Measurements from ENCODE around the gene STAC. TPM values are rescaled to one million over a fixed set of nuclear protein-coding genes. Genes with fewer than 3 reads are reported as not detected.
"Not testable (repeated sequence)": the region's sequence is repeated elsewhere in the genome, so short reads cannot be mapped to it uniquely, and the experiment has no call there.

STAC gene
- total RNA-seq, 2 donors from 2014 or later = 0.24 to 0.78 TPM

DNA sequence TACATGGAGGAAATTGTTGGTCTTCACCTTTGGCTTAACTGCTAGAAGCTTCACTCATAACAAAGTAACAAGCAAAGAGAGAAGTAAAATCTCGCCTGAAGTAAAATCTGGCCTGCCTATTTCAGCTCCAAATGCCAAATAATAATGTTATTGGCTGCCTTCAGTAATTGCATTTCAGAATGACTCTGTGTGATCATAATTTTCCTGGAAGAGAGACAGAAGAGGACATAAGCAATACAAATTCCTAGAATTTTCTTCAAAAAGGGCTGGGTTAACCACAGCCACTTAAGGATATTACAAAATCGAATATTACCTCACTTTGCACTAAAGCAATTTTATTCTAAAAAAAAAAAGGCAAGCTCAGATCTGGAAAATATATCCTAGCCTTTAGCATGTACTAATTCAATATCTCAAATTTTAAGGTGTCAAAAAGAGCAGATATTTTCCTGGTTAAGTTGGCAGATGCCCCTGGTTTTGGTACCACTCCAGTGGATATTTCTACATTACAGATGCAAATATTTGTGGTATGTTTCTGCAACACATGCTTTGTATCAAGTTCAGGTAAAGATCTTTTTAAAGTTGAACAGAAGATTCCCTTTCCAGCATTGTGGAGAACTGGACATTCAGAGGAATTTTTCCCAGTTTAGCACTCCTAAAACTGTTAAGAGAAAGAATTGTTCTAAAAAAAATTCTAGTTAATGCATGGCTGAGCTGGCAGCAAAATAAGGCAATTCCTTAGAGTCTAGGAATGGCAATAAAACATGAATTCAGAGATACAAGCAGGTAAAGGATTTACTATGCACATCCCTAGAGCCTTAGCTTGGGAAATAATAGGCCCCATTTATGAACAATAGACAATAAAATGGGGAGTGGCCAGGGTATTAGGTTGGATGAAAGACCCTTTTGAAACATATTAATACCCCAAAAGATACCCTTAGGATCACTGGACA is 116.7 kb downstream of the STAC start:
- DNase-seq (no peak), ATAC-seq (no peak)
- intact Hi-C loops (cut with DNase I, micrococcal nuclease) = no loop called here

DNA sequence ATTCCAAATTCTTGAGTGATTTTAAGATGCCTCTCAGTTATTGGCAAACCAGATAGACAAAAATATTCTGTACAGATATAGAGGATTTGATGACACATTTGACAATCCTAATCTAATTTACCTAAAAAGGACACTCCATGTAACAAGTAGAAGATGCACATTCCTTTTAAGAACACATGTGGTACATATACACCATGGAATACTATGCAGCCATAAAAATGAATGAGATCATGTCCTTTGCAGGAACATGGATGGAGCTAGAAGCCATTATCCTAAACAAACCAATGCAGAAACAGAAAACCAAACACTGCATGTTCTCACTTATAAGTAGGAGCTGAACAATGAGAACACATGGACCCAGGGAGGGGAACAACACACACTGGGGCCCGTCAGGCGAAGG is 119.7 kb downstream of the STAC start:
- ATAC-seq = not testable (repeated sequence)

GRCh38 chr3:36501616-36502015 is 121.3 kb downstream of the STAC start:
- intact Hi-C loops (cut with DNase I, micrococcal nuclease) = no loop called here
- no peak for ATAC-seq
- DNase-seq = no peak

More for the DNA sequence above, 119.7 kb downstream of the STAC start:
- DNase-seq; intact Hi-C loops (cut with DNase I, micrococcal nuclease): not testable (repeated sequence)

GRCh38 chr3:36505393-36505792 is 125.1 kb downstream of the STAC start:
- DNase-seq = no peak
- no peak for ATAC-seq
- intact Hi-C loops (cut with DNase I, micrococcal nuclease) = no loop called here

GRCh38 chr3:36511791-36512486 is 131.6 kb downstream of the STAC start:
- ATAC-seq = no peak
- no peak for DNase-seq
- intact Hi-C loops (cut with DNase I, micrococcal nuclease) = no loop called here

- no peak for ATAC-seq
- no peak for DNase-seq
- intact Hi-C loops (cut with DNase I, micrococcal nuclease) = no loop called here
Observed at GRCh38 chr3:36512555-36512954, 132.3 kb downstream of the STAC start.

DNA sequence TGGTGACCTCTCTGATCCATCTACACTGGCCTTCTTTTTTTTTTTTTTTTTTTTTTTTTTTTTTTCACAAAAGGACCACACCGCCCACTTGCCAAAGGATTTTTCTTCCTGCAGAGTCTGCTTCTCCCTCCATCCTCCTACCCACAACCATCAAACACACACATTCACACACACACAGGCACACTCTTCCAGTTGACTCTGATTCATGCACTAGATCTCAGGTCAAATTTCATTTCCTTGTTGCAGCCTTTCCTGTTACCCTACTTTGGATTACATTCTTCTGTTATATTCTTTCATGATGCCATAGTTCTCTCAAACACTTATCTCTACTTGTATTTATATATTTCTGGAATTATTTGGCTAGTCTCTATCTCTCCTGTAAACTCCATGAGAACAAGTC is 133.9 kb downstream of the STAC start:
- ATAC-seq = no peak
- intact Hi-C loops (cut with DNase I, micrococcal nuclease) = no loop called here
- DNase-seq = no peak

- intact Hi-C loops (cut with DNase I, micrococcal nuclease) = no loop called here
- DNase-seq (no peak), ATAC-seq (no peak)
Observed at GRCh38 chr3:36519682-36520081, 139.4 kb downstream of the STAC start.

- ATAC-seq = no peak
- DNase-seq = no peak
- intact Hi-C loops (cut with DNase I, micrococcal nuclease) = no loop called here
Observed at GRCh38 chr3:36520241-36521006, 140.1 kb downstream of the STAC start.

GRCh38 chr3:36521007-36521379 is 140.7 kb downstream of the STAC start:
- ATAC-seq = no peak
- no peak for DNase-seq
- intact Hi-C loops (cut with DNase I, micrococcal nuclease) = no loop called here

DNA sequence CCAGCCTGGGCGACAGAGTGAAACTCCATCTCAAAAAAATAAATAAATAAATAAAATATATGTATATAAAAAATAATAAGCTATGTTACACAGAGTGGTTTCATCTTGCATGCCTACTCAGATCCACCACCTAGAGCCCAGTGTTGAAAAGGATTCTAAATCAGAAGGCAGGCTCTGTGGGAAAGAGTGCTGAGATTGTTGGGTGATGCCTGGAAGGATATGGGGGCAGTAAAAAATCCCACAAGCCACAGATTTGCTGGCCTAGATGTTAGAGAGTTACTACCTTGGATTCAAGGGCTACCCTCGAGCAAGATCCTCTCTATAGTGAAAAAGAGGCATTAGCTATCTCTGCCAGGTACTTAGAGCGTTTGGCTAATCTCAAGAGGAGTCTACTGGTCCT is 144.3 kb downstream of the STAC start:
- intact Hi-C loops (cut with DNase I, micrococcal nuclease) = no loop called here
- no peak for DNase-seq
- ATAC-seq = no peak

DNA sequence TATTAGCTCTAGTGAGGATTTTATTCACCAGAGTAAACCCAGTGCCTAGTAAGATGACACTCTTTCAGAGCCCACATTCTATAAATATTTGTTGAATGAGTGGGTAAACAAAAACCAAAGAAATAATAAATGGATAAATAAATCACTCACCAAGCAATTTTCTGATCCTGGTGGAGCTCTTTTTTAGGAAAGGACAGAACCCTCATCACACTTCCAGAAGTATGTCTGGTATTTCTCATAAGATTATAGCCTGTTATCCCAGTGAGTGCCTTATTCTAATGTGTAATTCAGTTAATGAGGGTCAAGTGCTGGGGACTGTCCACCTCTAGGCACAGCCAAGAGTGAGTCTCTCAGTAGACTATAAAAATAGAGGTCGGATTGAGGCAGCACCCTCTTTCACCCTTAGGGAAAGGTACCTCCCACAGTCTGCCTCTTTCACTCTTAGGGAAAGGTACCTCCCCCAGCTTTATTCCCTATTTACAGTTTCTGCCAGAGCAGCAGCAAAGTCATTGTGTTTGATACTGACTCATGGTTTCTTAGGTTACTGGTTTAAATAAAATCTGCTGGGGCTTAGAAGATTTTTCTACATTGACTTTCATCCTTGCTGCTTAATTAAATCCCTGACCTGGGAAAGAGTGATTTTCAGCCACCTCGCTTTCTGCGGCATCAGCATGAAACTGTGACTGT is 145.0 kb downstream of the STAC start:
- intact Hi-C loops (cut with DNase I, micrococcal nuclease) = no loop called here
- no peak for DNase-seq
- ATAC-seq = no peak

GRCh38 chr3:36538136-36538749 is 157.9 kb downstream of the STAC start:
- no peak for DNase-seq
- ATAC-seq = no peak
- intact Hi-C loops (cut with DNase I, micrococcal nuclease) = no loop called here

- intact Hi-C loops (cut with DNase I, micrococcal nuclease) = no loop called here
- ATAC-seq = no peak
- DNase-seq = no peak
Observed at GRCh38 chr3:36540888-36541518, 160.7 kb downstream of the STAC start.

DNA sequence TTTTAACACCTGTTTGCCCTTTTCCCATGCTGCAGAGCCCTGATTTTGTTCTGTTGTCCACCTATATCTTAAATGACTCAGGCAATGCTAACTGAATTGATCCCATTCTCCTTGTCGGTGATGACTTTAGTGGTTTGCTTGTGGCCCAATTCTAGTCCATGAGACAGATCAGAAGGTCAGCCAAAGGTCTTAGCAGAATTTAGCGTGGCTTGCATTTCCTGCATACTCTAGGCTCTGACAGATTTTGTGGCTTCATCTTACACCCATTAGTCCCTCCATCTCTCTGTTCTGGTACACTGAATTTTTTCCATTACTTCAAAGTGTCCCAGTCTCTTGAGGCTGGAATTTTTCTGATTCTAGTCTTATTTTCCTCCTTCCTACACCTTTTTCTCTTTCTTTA is 161.9 kb downstream of the STAC start:
- ATAC-seq (no peak), DNase-seq (no peak)
- intact Hi-C loops (cut with DNase I, micrococcal nuclease) = no loop called here

DNA sequence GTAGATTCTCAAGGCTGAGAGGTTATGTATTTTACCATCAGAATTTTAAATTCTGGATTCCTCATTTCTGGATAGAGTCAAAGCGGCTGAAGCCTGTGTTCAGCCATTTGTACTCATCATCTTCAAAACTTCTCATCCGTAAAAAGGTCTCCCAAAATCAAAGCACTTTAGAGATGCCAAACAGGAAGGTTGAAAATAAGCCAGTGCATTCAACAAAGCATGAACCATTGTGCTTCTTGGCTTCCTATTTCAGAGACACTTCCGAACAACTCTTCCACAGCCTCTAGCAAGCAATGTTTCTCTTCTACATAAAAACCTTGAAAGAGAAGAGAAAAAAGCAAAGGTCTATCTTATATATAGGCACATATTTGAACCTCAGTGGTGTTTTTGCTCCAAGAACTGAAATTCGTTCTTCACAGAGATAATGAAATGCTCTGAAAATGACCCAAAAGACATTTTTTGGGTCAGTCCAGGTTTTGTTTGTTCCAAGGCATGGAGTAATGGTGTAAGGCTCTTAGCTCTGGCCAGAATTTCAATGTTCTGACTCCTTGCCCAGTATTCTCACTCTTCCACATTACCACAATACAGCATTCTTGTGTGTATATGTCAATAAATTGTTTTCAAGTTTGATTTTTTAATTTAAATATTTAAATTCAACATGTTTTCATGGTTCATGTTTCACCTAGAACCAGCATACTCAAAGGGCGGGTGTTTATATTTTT is 163.1 kb downstream of the STAC start:
- DNase-seq (no peak), ATAC-seq (no peak)
- intact Hi-C loops (cut with DNase I, micrococcal nuclease) = no loop called here

DNA sequence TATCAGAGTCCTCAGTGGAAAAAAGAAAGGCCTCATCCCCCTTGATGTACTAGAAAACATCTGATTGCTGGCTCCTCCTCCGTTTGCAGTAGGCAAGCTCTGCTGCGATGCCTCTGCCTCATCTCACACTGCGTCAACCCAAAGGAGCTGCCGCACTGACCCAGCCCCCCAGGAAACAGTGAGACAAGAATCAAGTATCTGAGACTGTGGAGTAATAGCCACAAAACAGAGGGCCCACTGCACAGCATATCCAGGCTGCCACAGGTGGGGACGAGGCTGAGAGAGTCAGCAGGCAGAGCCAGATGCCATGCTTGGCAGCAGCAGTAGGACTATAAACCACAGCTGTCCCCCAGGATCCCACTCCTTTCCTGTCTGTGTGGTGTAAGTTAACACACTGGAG is 165.9 kb downstream of the STAC start:
- no peak for ATAC-seq

GRCh38 chr3:36548712-36549111 is 168.4 kb downstream of the STAC start:
- ATAC-seq = no peak
- DNase-seq = no peak
- intact Hi-C loops (cut with DNase I, micrococcal nuclease) = no loop called here

More for the DNA sequence above, 165.9 kb downstream of the STAC start:
- intact Hi-C loops (cut with DNase I, micrococcal nuclease) = no loop called here
- peak in 1 of 2 donors; percentile 25 for DNase-seq

Data from left colon (tissue), 2 donors.